Type B pancreatic cell (in vitro differentiated cells): ENCODE results near the gene LTBR. TPM values are rescaled to one million over a fixed set of nuclear protein-coding genes. Genes with fewer than 3 reads are reported as not detected.

Experiments
- DNase-seq: peaks from one replicate; pipeline ENCODE4 v3.0.0; 2021; ENCODE audit warnings: mixed read lengths; ENCODE audit not compliant: unreplicated experiment; ENCODE audit errors: extremely low spot score
- H3K27ac Mint-ChIP-seq: 2 replicates; pipeline ENCODE4 v1.8.0; 2021; ENCODE audit warnings: mild to moderate bottlenecking, mixed read lengths
- H3K27me3 Mint-ChIP-seq: 2 replicates; pipeline ENCODE4 v1.8.0; 2021; ENCODE audit warnings: mixed read lengths
- H3K36me3 Mint-ChIP-seq: 2 replicates; pipeline ENCODE4 v1.8.0; 2021; ENCODE audit warnings: mixed read lengths
- H3K4me1 Mint-ChIP-seq: one replicate; pipeline ENCODE4 v1.8.0; 2021; ENCODE audit warnings: mixed read lengths; ENCODE audit not compliant: unreplicated experiment
- H3K4me3 Mint-ChIP-seq: 2 replicates; pipeline ENCODE4 v1.8.0; 2021; ENCODE audit warnings: mild to moderate bottlenecking, mixed read lengths
- H3K9me3 Mint-ChIP-seq: 2 replicates; pipeline ENCODE4 v1.8.0; 2021; ENCODE audit warnings: mixed read lengths
- CTCF ChIP-seq: fragments of 200-600 bp; sonication (generic); conservative IDR thresholded peaks from 2 replicates; pipeline ENCODE4 v1.5.0; 2021; ENCODE audit warnings: antibody characterized with exemption, mild to moderate bottlenecking
- total RNA-seq: library from RNA; stranded (reverse); gene quantifications from 2 replicates; pipeline ENCODE4 v1.2.1, GENCODE V29; 2021; ENCODE audit warnings: low replicate concordance

The LTBR gene
- total RNA-seq, 1 donor from 2014 or later, result 18.5 TPM

GRCh38 chr12:6380141-6381121, 3.5 kb upstream of the LTBR start:
- no peaks in the 10 kb centered on the region for H3K36me3 Mint-ChIP-seq
- peaks cover 7% of the 10 kb centered on the region for H3K4me1 Mint-ChIP-seq
- no peak overlapping the region for H3K4me3 Mint-ChIP-seq
- no peak for TF ChIP-seq CTCF
- no peak for DNase-seq
- H3K27ac Mint-ChIP-seq, result peak overlapping the region; percentile 79
- no peaks in the 10 kb centered on the region for H3K27me3 Mint-ChIP-seq
- H3K9me3 Mint-ChIP-seq, result no peaks in the 10 kb centered on the region

- peak overlapping the region; percentile 79 for H3K27ac Mint-ChIP-seq
- H3K9me3 Mint-ChIP-seq, result no peaks in the 10 kb centered on the region
Observed at GRCh38 chr12:6382371-6382770, 1.6 kb upstream of the LTBR start.

GRCh38 chr12:6382982-6383381, 980 bp upstream of the LTBR start:
- Mint-ChIP-seq H3K9me3 (no peaks in the 10 kb centered on the region), H3K36me3 (no peaks in the 10 kb centered on the region), H3K27me3 (no peaks in the 10 kb centered on the region), H3K4me1 (peaks cover 2% of the 10 kb centered on the region), H3K4me3 (peak overlapping the region; percentile 68), H3K27ac (peak overlapping the region; percentile 79)
- no peak for TF ChIP-seq CTCF
- no peak for DNase-seq

More at GRCh38 chr12:6382371-6382770, 1.6 kb upstream of the LTBR start:
- no peaks in the 10 kb centered on the region for H3K4me1 Mint-ChIP-seq
- H3K4me3 Mint-ChIP-seq, result peak overlapping the region; percentile 68
- DNase-seq, result no peak
- H3K27me3 Mint-ChIP-seq, result no peaks in the 10 kb centered on the region
- H3K36me3 Mint-ChIP-seq, result no peaks in the 10 kb centered on the region
- no peak for TF ChIP-seq CTCF

GRCh38 chr12:6384499-6385436, 806 bp downstream of the LTBR start:
- Mint-ChIP-seq H3K27ac (peak overlapping the region; percentile 75), H3K36me3 (peaks cover 6% of the 10 kb centered on the region), H3K4me3 (peak overlapping the region; percentile 61), H3K27me3 (no peaks in the 10 kb centered on the region), H3K9me3 (no peaks in the 10 kb centered on the region), H3K4me1 (peaks cover 4% of the 10 kb centered on the region)
- DNase-seq, result no peak
- no peak for TF ChIP-seq CTCF

GRCh38 chr12:6386038-6386437, 2.1 kb downstream of the LTBR start:
- TF ChIP-seq CTCF, result no peak
- Mint-ChIP-seq H3K4me1 (peaks cover 4% of the 10 kb centered on the region), H3K27ac (no peak overlapping the region), H3K36me3 (peaks cover 6% of the 10 kb centered on the region), H3K4me3 (no peak overlapping the region), H3K9me3 (no peaks in the 10 kb centered on the region), H3K27me3 (no peaks in the 10 kb centered on the region)
- no peak for DNase-seq
